ENCODE results near the gene GRIFIN.

Gene GRIFIN

GRCh38 chr7:2512179-2512661, 36.0 kb upstream of the GRIFIN start:
- H3K9me3 ChIP-seq (ENCODE audit: control insufficient read depth, insufficient read depth, low read depth, low read length): no peaks in the 10 kb centered on the region
- no peaks in the 10 kb centered on the region for H3K36me3 ChIP-seq (ENCODE audit: control insufficient read depth in 2 of 2, insufficient read depth in 1 of 2, low read length in 2 of 2)
- ChIA-PET CTCF (no interaction called here), POLR2A (no interaction called here)
- no peak overlapping the region for H3K4me3 ChIP-seq (ENCODE audit: low read depth, low read length)
- H3K27ac ChIP-seq (ENCODE audit: extremely low read depth, low read depth, low read length): no peak overlapping the region
- no peaks in the 10 kb centered on the region; the same call in 1 of the 2 replicates for H3K4me1 ChIP-seq (ENCODE audit: control insufficient read depth, insufficient read depth, low read length)
- peak; percentile 56; the same call in 1 of the 2 replicates for TF ChIP-seq KLF1 (tag by site-specific recombination; IDR thresholded peaks at IDR 0.05)
- peak; percentile 29; the same call in 1 of the 2 replicates for TF ChIP-seq SP2 (tag by site-specific recombination; IDR thresholded peaks at IDR 0.05)
- no peak for TF ChIP-seq ZNF785 (tag by site-specific recombination; IDR thresholded peaks at IDR 0.05)

- no peaks in the 10 kb centered on the region for H3K9me3 ChIP-seq (ENCODE audit: control insufficient read depth, insufficient read depth, low read depth, low read length)
- no peak overlapping the region for H3K27ac ChIP-seq (ENCODE audit: extremely low read depth, low read depth, low read length)
- H3K4me3 ChIP-seq (ENCODE audit: low read depth, low read length): no peak overlapping the region
- H3K36me3 ChIP-seq (ENCODE audit: control insufficient read depth in 2 of 2, insufficient read depth in 1 of 2, low read length in 2 of 2): no peaks in the 10 kb centered on the region
- TF ChIP-seq HIC1 (tag by site-specific recombination; IDR thresholded peaks at IDR 0.05): no peak
- TF ChIP-seq GLIS1 (tag by site-specific recombination; IDR thresholded peaks at IDR 0.05): no peak
- TF ChIP-seq TRIM28 (IDR thresholded peaks at IDR 0.05; ENCODE audit: borderline replicate concordance, low read length): no peak
- ChIA-PET CTCF (no interaction called here), POLR2A (no interaction called here)
- no peaks in the 10 kb centered on the region; the same call in 1 of the 2 replicates for H3K4me1 ChIP-seq (ENCODE audit: control insufficient read depth, insufficient read depth, low read length)
These were observed 35.6 kb upstream of the GRIFIN start for GRCh38 chr7:2511769-2512168.

GRCh38 chr7:2510909-2511768, 34.9 kb upstream of the GRIFIN start:
- H3K4me1 ChIP-seq (ENCODE audit: control insufficient read depth, insufficient read depth, low read length): no peaks in the 10 kb centered on the region; the same call in 1 of the 2 replicates
- POLR2A ChIA-PET: no interaction called here
- TF ChIP-seq ZBTB10 (tag by site-specific recombination; IDR thresholded peaks at IDR 0.05) (no peak), ZNF664 (tag by site-specific recombination; IDR thresholded peaks at IDR 0.05) (no peak), GFI1B (tag by site-specific recombination; IDR thresholded peaks at IDR 0.05) (no peak), ZNF692 (tag by site-specific recombination; IDR thresholded peaks at IDR 0.05) (no peak), ZNF16 (tag by site-specific recombination; IDR thresholded peaks at IDR 0.05; ENCODE audit: low read depth) (no peak), ZNF658 (tag by site-specific recombination; IDR thresholded peaks at IDR 0.05) (no peak), ZNF704 (tag by site-specific recombination; IDR thresholded peaks at IDR 0.05) (no peak), ZNF830 (tag by site-specific recombination; IDR thresholded peaks at IDR 0.05; ENCODE audit: low read depth) (no peak), ZNF433 (tag by site-specific recombination; IDR thresholded peaks at IDR 0.05; ENCODE audit: low read depth) (no peak), ZNF645 (tag by site-specific recombination; IDR thresholded peaks at IDR 0.05) (no peak), ZNF138 (tag by site-specific recombination; IDR thresholded peaks at IDR 0.05; ENCODE audit: borderline replicate concordance) (no peak), KLF10 (tag by site-specific recombination; IDR thresholded peaks at IDR 0.05) (no peak)
- CTCF ChIA-PET: no interaction called here
- no peak overlapping the region for H3K27ac ChIP-seq (ENCODE audit: extremely low read depth, low read depth, low read length)
- no peaks in the 10 kb centered on the region for H3K9me3 ChIP-seq (ENCODE audit: control insufficient read depth, insufficient read depth, low read depth, low read length)
- H3K4me3 ChIP-seq (ENCODE audit: low read depth, low read length): no peak overlapping the region
- no peaks in the 10 kb centered on the region for H3K36me3 ChIP-seq (ENCODE audit: control insufficient read depth in 2 of 2, insufficient read depth in 1 of 2, low read length in 2 of 2)

Data from HEK293 (cell line).